ENCODE results near the gene YJEFN3.

YJEFN3 gene

GRCh38 chr19:19528721-19529490 lies at the start of gene YJEFN3:
TSS of gene YJEFN3 (plus strand) at chr19:19528911. CDS start at chr19:19528933, 22 bp downstream.
- no peak for TF ChIP-seq MYC (IDR thresholded peaks at IDR 0.05; ENCODE audit: low read depth, low read length)
- TF ChIP-seq CTCF (IDR thresholded peaks at IDR 0.05; ENCODE audit: low read depth, low read length) = no peak
- no peak for TF ChIP-seq MAX (IDR thresholded peaks at IDR 0.05; ENCODE audit: low read depth, low read length)
- TF ChIP-seq POLR2A (IDR thresholded peaks at IDR 0.05; ENCODE audit: extremely low read depth, insufficient read length) = no peak
- no peak for DNase-seq (ENCODE audit: low read depth)
- H3K4me3 ChIP-seq (ENCODE audit: low read depth, low read length) = no peak within 1 kb of the TSS

DNA sequence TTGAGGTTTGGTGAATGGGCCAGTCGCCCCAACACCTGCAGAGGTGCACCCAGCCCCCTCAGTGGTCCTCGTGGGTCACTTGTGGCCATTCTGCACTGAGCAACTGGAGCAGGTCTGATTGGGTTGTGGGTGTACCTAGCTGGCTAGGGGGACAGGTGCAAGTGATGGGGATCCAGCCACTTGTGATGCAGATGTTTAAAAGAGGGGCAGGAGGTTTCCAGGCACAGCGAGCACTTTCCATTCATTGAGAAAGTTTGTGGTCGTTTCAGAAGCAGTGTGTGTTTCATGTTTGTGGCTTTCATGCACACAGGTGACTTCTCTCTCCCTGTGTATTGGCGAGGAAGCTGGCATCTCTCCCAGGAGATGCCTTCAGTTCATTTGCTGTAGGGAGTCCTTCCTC lies 48.0 kb upstream of the YJEFN3 start:
- TF ChIP-seq MYC (IDR thresholded peaks at IDR 0.05; ENCODE audit: low read depth, low read length) (no peak), POLR2A (IDR thresholded peaks at IDR 0.05; ENCODE audit: extremely low read depth, insufficient read length) (no peak), MAX (IDR thresholded peaks at IDR 0.05; ENCODE audit: low read depth, low read length) (no peak), CTCF (IDR thresholded peaks at IDR 0.05; ENCODE audit: low read depth, low read length) (no peak)
- DNase-seq (ENCODE audit: low read depth) = no peak
- no peak overlapping the region for H3K4me3 ChIP-seq (ENCODE audit: low read depth, low read length)

GRCh38 chr19:19482809-19483596 lies 45.7 kb upstream of the YJEFN3 start:
- DNase-seq (ENCODE audit: low read depth) = no peak
- no peak for TF ChIP-seq POLR2A (IDR thresholded peaks at IDR 0.05; ENCODE audit: extremely low read depth, insufficient read length)
- TF ChIP-seq CTCF (IDR thresholded peaks at IDR 0.05; ENCODE audit: low read depth, low read length) = no peak
- no peak overlapping the region for H3K4me3 ChIP-seq (ENCODE audit: low read depth, low read length)

- TF ChIP-seq POLR2A (IDR thresholded peaks at IDR 0.05; ENCODE audit: extremely low read depth, insufficient read length) (no peak), MYC (IDR thresholded peaks at IDR 0.05; ENCODE audit: low read depth, low read length) (no peak), CTCF (IDR thresholded peaks at IDR 0.05; ENCODE audit: low read depth, low read length) (no peak), MAX (IDR thresholded peaks at IDR 0.05; ENCODE audit: low read depth, low read length) (no peak)
- H3K4me3 ChIP-seq (ENCODE audit: low read depth, low read length) = no peak overlapping the region
- DNase-seq (ENCODE audit: low read depth) = peak; percentile 58
Observed at GRCh38 chr19:19485161-19485997, 43.3 kb upstream of the YJEFN3 start.

GRCh38 chr19:19485998-19486290 lies 42.8 kb upstream of the YJEFN3 start:
- no peak overlapping the region for H3K4me3 ChIP-seq (ENCODE audit: low read depth, low read length)
- TF ChIP-seq MAX (IDR thresholded peaks at IDR 0.05; ENCODE audit: low read depth, low read length) = no peak
- TF ChIP-seq CTCF (IDR thresholded peaks at IDR 0.05; ENCODE audit: low read depth, low read length) = no peak
- TF ChIP-seq MYC (IDR thresholded peaks at IDR 0.05; ENCODE audit: low read depth, low read length) = no peak
- TF ChIP-seq POLR2A (IDR thresholded peaks at IDR 0.05; ENCODE audit: extremely low read depth, insufficient read length) = no peak

More at GRCh38 chr19:19485998-19486290, 42.8 kb upstream of the YJEFN3 start:
- DNase-seq (ENCODE audit: low read depth) = no peak

Data from NB4 (cell line).